H1 (cell line): ENCODE data around the gene FUBP3. TPM values are rescaled to one million over a fixed set of nuclear protein-coding genes. Genes with fewer than 3 reads are reported as not detected.

Source experiments
- CTCF ChIA-PET: fragments of 300-600 bp; sonication (Branson Sonifier 250); formaldehyde crosslinking; loops from one replicate; lab custom pipeline; 2021; ENCODE audit not compliant: partially characterized antibody; lab: Charles Lee
- POLR2A ChIA-PET: fragments of 300-600 bp; sonication (Branson Sonifier 250); formaldehyde crosslinking; loops from one replicate; lab custom pipeline; 2021; ENCODE audit warnings: inconsistent platforms; ENCODE audit not compliant: partially characterized antibody; lab: Charles Lee
- DNase-seq, 2 experiments: peaks; one replicate each; pipeline versions ENCODE4 v3.0.0 to v3.0.0-alpha.2; 2010 to 2022; ENCODE audit warnings: low spot score in 2 of 2, low read depth in 1 of 2, mixed read lengths in 1 of 2
- FAIRE-seq: peaks from 2 replicates; lab custom pipeline; 2011; peaks lifted over from hg19 to GRCh38; lab: Jason Lieb, UNC
- H2AFZ ChIP-seq: 2 replicates; pipeline ENCODE4 v1.8.1; 2012; ENCODE audit warnings: low read length, inconsistent platforms
- H2AK5ac ChIP-seq: 2 replicates; pipeline ENCODE4 v1.6.1; 2013; ENCODE audit warnings: low read depth, low read length
- H2BK120ac ChIP-seq: replicated peaks from 2 replicates; pipeline ENCODE3; 2013; ENCODE audit warnings: low read depth, low read length, inconsistent platforms
- H2BK12ac ChIP-seq: 2 replicates; pipeline ENCODE4 v1.6.1; 2013; ENCODE audit warnings: low read depth, low read length
- H2BK15ac ChIP-seq: 2 replicates; pipeline ENCODE4 v1.6.1; 2013; ENCODE audit warnings: low read length
- H2BK20ac ChIP-seq: 2 replicates; pipeline ENCODE4 v1.6.1; 2013; ENCODE audit warnings: low read length
- H2BK5ac ChIP-seq: 2 replicates; pipeline ENCODE4 v1.6.1; 2013; ENCODE audit warnings: low read depth, low read length
- H3K14ac ChIP-seq: 2 replicates; pipeline ENCODE4 v1.6.1; 2013; ENCODE audit warnings: inconsistent platforms; ENCODE audit not compliant: insufficient read length
- H3K18ac ChIP-seq: 2 replicates; pipeline ENCODE4 v1.6.1; 2013; ENCODE audit warnings: low read length; ENCODE audit errors: extremely low read depth
- H3K23ac ChIP-seq: 2 replicates; pipeline ENCODE4 v1.6.1; 2013; ENCODE audit warnings: inconsistent platforms; ENCODE audit not compliant: insufficient read length
- H3K23me2 ChIP-seq: 2 replicates; pipeline ENCODE4 v1.6.1; 2013; ENCODE audit warnings: low read depth, low read length
- H3K27ac ChIP-seq: 2 replicates; pipeline ENCODE4 v1.6.1; 2011; ENCODE audit warnings: low read depth, low read length, inconsistent platforms
- H3K27me3 ChIP-seq, 4 experiments: replicated peaks in 1 of 4; 1 replicate in 1 of 4; 2 replicates in 3 of 4; pipeline versions ENCODE4 v1.6.1 to v1.8.1; 2011 to 2013; ENCODE audit warnings: low read length in 3 of 4, mild to moderate bottlenecking in 3 of 4, inconsistent platforms in 2 of 4, mixed read lengths in 2 of 4, moderate library complexity in 1 of 4; ENCODE audit not compliant: control insufficient read depth in 3 of 4, insufficient read depth in 3 of 4; ENCODE audit errors: extremely low read depth in 1 of 4
- H3K36me3 ChIP-seq, 4 experiments: 2 replicates each; pipeline versions ENCODE4 v1.6.1 to v1.8.1; 2011 to 2013; ENCODE audit warnings: mild to moderate bottlenecking in 4 of 4, low read length in 3 of 4, moderate library complexity in 2 of 4, control low read depth in 1 of 4, inconsistent platforms in 1 of 4; ENCODE audit not compliant: insufficient read depth in 4 of 4, control insufficient read depth in 2 of 4
- H3K4ac ChIP-seq: replicated peaks from 2 replicates; pipeline ENCODE3; 2013; ENCODE audit warnings: low read length, low read depth, mixed read lengths, inconsistent platforms; ENCODE audit not compliant: insufficient read length
- H3K4me1 ChIP-seq, 4 experiments: replicated peaks in 1 of 4; 1 replicate in 1 of 4; 2 replicates in 3 of 4; pipeline versions ENCODE4 v1.6.1 to v1.8.1; 2011 to 2013; ENCODE audit warnings: low read length in 3 of 4, inconsistent platforms in 2 of 4, mixed read lengths in 1 of 4; ENCODE audit not compliant: insufficient read depth in 4 of 4, control insufficient read depth in 3 of 4
- H3K4me2 ChIP-seq, 2 experiments: 2 replicates each; pipeline versions ENCODE4 v1.6.1 to v1.8.1; 2011 to 2013; ENCODE audit warnings: low read depth in 2 of 2, low read length in 2 of 2, control low read depth in 1 of 2, inconsistent platforms in 1 of 2, mild to moderate bottlenecking in 1 of 2; ENCODE audit not compliant: insufficient read depth in 1 of 2
- H3K4me3 ChIP-seq, 4 experiments: fragments of 200-600, 300-600 bp in 1 of 4; sonication (generic), shearing (Covaris generic), sonication (Bioruptor Twin) in 1 of 4; 2 replicates each; pipeline versions ENCODE4 v1.5.1 to v1.8.1; 2011 to 2016; ENCODE audit warnings: low read length in 4 of 4, low read depth in 3 of 4, control low read depth in 2 of 4, inconsistent platforms in 2 of 4, mild to moderate bottlenecking in 2 of 4, mixed read lengths in 1 of 4, moderate library complexity in 1 of 4; ENCODE audit not compliant: insufficient read depth in 2 of 4; ENCODE audit errors: extremely low read depth in 1 of 4
- H3K56ac ChIP-seq: replicated peaks from 2 replicates; pipeline ENCODE3; 2013; ENCODE audit warnings: low read depth, mild to moderate bottlenecking, mixed read lengths, low read length, inconsistent platforms; ENCODE audit not compliant: insufficient read length
- H3K79me1 ChIP-seq: 2 replicates; pipeline ENCODE4 v1.6.1; 2013; ENCODE audit warnings: low read depth, low read length, control low read depth
- H3K79me2 ChIP-seq, 2 experiments: 2 replicates each; pipeline versions ENCODE4 v1.6.1 to v1.8.1; 2012 to 2013; ENCODE audit warnings: low read length in 2 of 2, mild to moderate bottlenecking in 2 of 2, inconsistent platforms in 1 of 2; ENCODE audit not compliant: insufficient read depth in 2 of 2, control insufficient read depth in 1 of 2
- H3K9ac ChIP-seq, 4 experiments: replicated peaks in 1 of 4; 1 replicate in 1 of 4; 2 replicates in 3 of 4; pipeline versions ENCODE4 v1.6.1 to v1.8.1; 2011 to 2013; ENCODE audit warnings: low read depth in 3 of 4, low read length in 3 of 4, control low read depth in 2 of 4, mild to moderate bottlenecking in 2 of 4, moderate library complexity in 2 of 4, inconsistent platforms in 1 of 4; ENCODE audit errors: extremely low read depth in 1 of 4
- H3K9me3 ChIP-seq, 2 experiments: 2 replicates each; pipeline versions ENCODE4 v1.6.1 to v1.8.1; 2012 to 2013; ENCODE audit warnings: mild to moderate bottlenecking in 2 of 2, moderate library complexity in 2 of 2, control low read depth in 1 of 2, inconsistent platforms in 1 of 2, low read depth in 1 of 2, low read length in 1 of 2, mixed read lengths in 1 of 2; ENCODE audit not compliant: insufficient read depth in 2 of 2
- H4K20me1 ChIP-seq, 2 experiments: replicated peaks in 1 of 2; 2 replicates each; pipeline versions ENCODE3 to v1.8.1; 2011 to 2013; ENCODE audit warnings: inconsistent platforms in 2 of 2, low read length in 2 of 2, mild to moderate bottlenecking in 1 of 2; ENCODE audit not compliant: insufficient read depth in 2 of 2, control insufficient read depth in 1 of 2
- H4K5ac ChIP-seq: 2 replicates; pipeline ENCODE4 v1.6.1; 2013; ENCODE audit warnings: low read length, low read depth, mixed read lengths, inconsistent platforms; ENCODE audit not compliant: insufficient read length
- H4K8ac ChIP-seq: 2 replicates; pipeline ENCODE4 v1.8.0; 2013; ENCODE audit warnings: mild to moderate bottlenecking, moderate library complexity, low read length, inconsistent platforms; ENCODE audit not compliant: insufficient read depth; ENCODE audit errors: extremely low read depth
- H4K91ac ChIP-seq: replicated peaks from 2 replicates; pipeline ENCODE3; 2013; ENCODE audit warnings: low read length, mixed read lengths, inconsistent platforms; ENCODE audit not compliant: insufficient read length
- ASH2L ChIP-seq: fragments of 200-600, 300-600 bp; sonication (generic); IDR thresholded peaks from one replicate; pipeline ENCODE4 v1.7.1; 2017; ENCODE audit warnings: low read length
- CHD2 ChIP-seq: IDR thresholded peaks from 2 replicates; pipeline ENCODE4 v1.6.1; 2012; ENCODE audit warnings: low read length, improper control_type of control experiment
- FOSL1 ChIP-seq: IDR thresholded peaks from 2 replicates; pipeline ENCODE4 v1.6.1; 2011; ENCODE audit warnings: mild to moderate bottlenecking, low read depth, low read length, moderate library complexity; ENCODE audit not compliant: insufficient read depth
- JUND ChIP-seq: IDR thresholded peaks from 2 replicates; pipeline ENCODE4 v1.6.1; 2011; ENCODE audit warnings: mild to moderate bottlenecking, improper control_type of control experiment, low read length
- NRF1 ChIP-seq: IDR thresholded peaks from 2 replicates; pipeline ENCODE4 v1.6.1; 2011; ENCODE audit warnings: mild to moderate bottlenecking, low read depth, low read length, improper control_type of control experiment
- RFX5 ChIP-seq: IDR thresholded peaks from 2 replicates; pipeline ENCODE4 v1.6.1; 2011; ENCODE audit warnings: low read depth, low read length, improper control_type of control experiment, borderline replicate concordance
- SAP30 ChIP-seq: fragments of 300-600 bp; sonication (generic); IDR thresholded peaks from 2 replicates; pipeline ENCODE4 v1.7.1; 2012; ENCODE audit warnings: low read length, moderate library complexity, mild to moderate bottlenecking, inconsistent platforms; ENCODE audit not compliant: insufficient read depth, insufficient replicate concordance
- SP4 ChIP-seq: IDR thresholded peaks from 2 replicates; pipeline ENCODE4 v1.6.1; 2012; ENCODE audit warnings: low read length, inconsistent platforms
- SRF ChIP-seq: IDR thresholded peaks from 2 replicates; pipeline ENCODE4 v1.6.1; 2011; ENCODE audit warnings: mild to moderate bottlenecking, low read depth, low read length, moderate library complexity
- TAF7 ChIP-seq: optimal IDR thresholded peaks from 2 replicates; pipeline ENCODE3; 2011; ENCODE audit warnings: low read depth, mild to moderate bottlenecking, inconsistent platforms, low read length, moderate library complexity, borderline replicate concordance
- ZNF274 ChIP-seq: IDR thresholded peaks from 2 replicates; pipeline ENCODE4 v1.7.0; 2012; ENCODE audit warnings: low read length, borderline replicate concordance; ENCODE audit errors: extremely low read depth
- WGBS, 2 experiments: shearing (Covaris generic) in 1 of 2; methylation state at CpG; one replicate each; pipeline versions ENCODE4 v1.1.6 to v1.1.7; 2013 to 2015; ENCODE audit warnings: low lambda C conversion rate in 2 of 2, mixed read lengths in 2 of 2, inconsistent platforms in 1 of 2, low coverage in 1 of 2, missing lambda C conversion rate in 1 of 2; ENCODE audit not compliant: insufficient replicate concordance in 2 of 2, insufficient coverage in 1 of 2, insufficient read length in 1 of 2; ENCODE audit errors: extremely low coverage in 1 of 2, missing lambda C conversion rate in 1 of 2; 5-methylcytosine and 5-hydroxymethylcytosine counted together
- polyA plus RNA-seq, 7 experiments: library from polyadenylated mRNA; depleted of rRNA in 3 of 7; stranded (reverse) in 5 of 7; unstranded in 2 of 7; fragments of >200 nt in 5 of 7; fragments of 200-250 nt in 2 of 7; gene quantifications; 1 replicate in 5 of 7; 2 replicates in 1 of 7; 4 replicates in 1 of 7; pipeline versions ENCODE4 v1.2.1 to v1.2.3, GENCODE V29; 2011 to 2013; ENCODE audit warnings: missing spikeins in 2 of 7, mixed read lengths in 2 of 7
- total RNA-seq: library from RNA; stranded (reverse); fragmentation: NEBNext Ultra II Directional; extraction: Animal tissue kit (Norgen Biotek cat#: 25700); gene quantifications from 2 replicates; pipeline ENCODE4 v1.2.1, GENCODE V29; 2021
- TF ChIP-seq, protein P1 (sequence below): IDR thresholded peaks from 2 replicates; pipeline ENCODE4 v1.6.1; 2012; ENCODE audit warnings: inconsistent platforms

The FUBP3 gene
- total and polyA plus RNA-seq, 2 of the 8 experiments (the other 6 are each of a cell fraction or from before 2014, with no cell fraction given): 23.7 to 76.4 TPM

DNA sequence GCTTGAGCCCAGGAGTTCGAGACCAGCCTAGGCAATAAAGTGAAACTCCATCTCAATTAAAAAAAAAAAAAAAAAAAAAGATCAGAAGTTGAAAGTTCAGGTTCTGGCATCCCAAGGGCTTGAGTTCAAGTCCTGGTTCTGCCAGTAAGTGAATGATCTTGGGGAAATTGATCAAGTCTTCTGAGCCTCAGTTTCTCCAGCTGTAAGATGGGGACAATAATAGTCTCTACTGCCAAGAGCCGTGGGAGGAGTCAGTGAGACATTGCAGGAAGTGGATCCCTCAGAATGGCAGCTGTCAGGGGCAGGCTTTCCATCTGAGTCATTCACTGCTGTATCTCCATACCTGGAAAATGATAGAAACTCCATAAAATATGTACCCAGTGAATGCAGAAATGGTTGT lies 37.8 kb upstream of the FUBP3 start:
- no peaks in the 10 kb centered on the region for H4K20me1 ChIP-seq
- POLR2A ChIA-PET: interaction anchor here (1.7 kb wide), 1 partner anchor 15 kb away, joined by 5 read pairs; no protein-coding TSS in a partner anchor
- no peak for TF ChIP-seq ZNF274
- no peak for TF ChIP-seq TAF7
- TF ChIP-seq, protein P1, sequence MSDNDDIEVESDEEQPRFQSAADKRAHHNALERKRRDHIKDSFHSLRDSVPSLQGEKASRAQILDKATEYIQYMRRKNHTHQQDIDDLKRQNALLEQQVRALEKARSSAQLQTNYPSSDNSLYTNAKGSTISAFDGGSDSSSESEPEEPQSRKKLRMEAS: no peak
- no peak for TF ChIP-seq FOSL1
- no peak for TF ChIP-seq SP4
- TF ChIP-seq CHD2: no peak
- TF ChIP-seq SRF: no peak
- no peak for TF ChIP-seq RFX5
- no peak for TF ChIP-seq ASH2L
- no peak for TF ChIP-seq JUND
- no peak for TF ChIP-seq NRF1
- TF ChIP-seq SAP30: no peak

More for the DNA sequence above, 37.8 kb upstream of the FUBP3 start:
- Histone ChIP-seq H3K9ac (no peak overlapping the region), H3K23me2 (no peaks in the 10 kb centered on the region; the same call in 1 of the 2 replicates), H3K79me1 (no peaks in the 10 kb centered on the region; the same call in 1 of the 2 replicates), H4K8ac (no peak overlapping the region), H2BK120ac (no peak overlapping the region), H4K91ac (no peak overlapping the region), H3K4me3 (no peak overlapping the region), H2BK15ac (no peak overlapping the region), H3K36me3 (no peaks in the 10 kb centered on the region; a peak in 1 of 8 replicates), H3K27me3 (peaks cover 0 to 13% (median 7%) of the 10 kb centered on the region in 4 experiments; a peak in 4 of 7 replicates), H3K4me1 (peaks cover 0 to 20% (median 5%) of the 10 kb centered on the region in 4 experiments; a peak in 4 of 7 replicates), H3K9me3 (no peaks in the 10 kb centered on the region), H3K14ac (no peak overlapping the region), H2BK5ac (no peak overlapping the region), H3K56ac (no peak overlapping the region), H3K27ac (no peak overlapping the region), H4K5ac (no peak overlapping the region), H2BK12ac (no peak overlapping the region), H3K23ac (no peak overlapping the region), H3K4ac (no peak overlapping the region), H2BK20ac (no peak overlapping the region), H3K79me2 (no peaks in the 10 kb centered on the region), H3K18ac (no peak overlapping the region), H3K4me2 (no peak overlapping the region), H2AFZ (no peak overlapping the region), H2AK5ac (no peak overlapping the region)
- CTCF ChIA-PET: interaction anchor here (0.9 to 1.6 kb wide), 2 partner anchors 11 to 74 kb away, joined by 3 to 4 read pairs; no protein-coding TSS in a partner anchor
- WGBS, 2 experiments: 88% methylated on average over 2 of the region's 2 CpGs; no CpG with 5 or more reads in 1 of the 2 experiments
- FAIRE-seq (no peak), DNase-seq (no peak)
